Ascending aorta (tissue), 2 donors: Measurements from ENCODE around the gene CDH13. TPM values are rescaled to one million over a fixed set of nuclear protein-coding genes. Genes with fewer than 3 reads are reported as not detected.

Experiments
- DNase-seq, 2 donors: peaks; one replicate each; pipeline ENCODE4 v3.0.0-alpha.2; 2019; ENCODE audit warnings: low spot score in 2 of 2
- H3K27ac ChIP-seq, 2 donors: fragments of 200-600 bp; sonication (generic); one replicate each; pipeline ENCODE4 v1.5.1; 2016 to 2017; ENCODE audit warnings: mild to moderate bottlenecking in 1 of 2
- H3K27me3 ChIP-seq: fragments of 200-600 bp; sonication (generic); one replicate; pipeline ENCODE4 v1.5.1; 2017
- H3K36me3 ChIP-seq, 2 donors: fragments of 200-600 bp; sonication (generic); one replicate each; pipeline ENCODE4 v1.5.1; 2016
- H3K4me1 ChIP-seq, 2 donors: fragments of 200-600 bp; sonication (generic); one replicate each; pipeline ENCODE4 v1.5.1; 2016 to 2017; ENCODE audit warnings: mild to moderate bottlenecking in 1 of 2
- H3K4me3 ChIP-seq, 2 donors: fragments of 200-600 bp; sonication (generic); one replicate each; pipeline ENCODE4 v1.5.1; 2016 to 2017; ENCODE audit warnings: mild to moderate bottlenecking in 1 of 2
- H3K9me3 ChIP-seq, 2 donors: fragments of 200-600 bp; sonication (generic); one replicate each; pipeline ENCODE4 v1.5.1; 2016
- intact Hi-C: fragments of 100-400 bp; cut with DNase I; formaldehyde crosslinking; loops from one replicate; pipeline ENCODE4 v1.15.1; 2023
- total RNA-seq: library from RNA; depleted of rRNA; stranded (reverse); fragments of >200 nt; gene quantifications from one replicate; pipeline ENCODE4 v1.1.0, GENCODE V29; 2016
- TF ChIP-seq, protein P1 (sequence below), 3 experiments: fragments of 200-600 bp in 2 of 3; fragments of 450-650 bp in 1 of 3; sonication (generic) in 2 of 3; IDR thresholded peaks; one replicate each; pipeline ENCODE4 v1.5.1; 2016 to 2019; ENCODE audit warnings: antibody characterized with exemption in 3 of 3, mild to moderate bottlenecking in 1 of 3, moderate library complexity in 1 of 3

The CDH13 gene
- total RNA-seq, 1 donor from 2014 or later: 160 TPM

DNA sequence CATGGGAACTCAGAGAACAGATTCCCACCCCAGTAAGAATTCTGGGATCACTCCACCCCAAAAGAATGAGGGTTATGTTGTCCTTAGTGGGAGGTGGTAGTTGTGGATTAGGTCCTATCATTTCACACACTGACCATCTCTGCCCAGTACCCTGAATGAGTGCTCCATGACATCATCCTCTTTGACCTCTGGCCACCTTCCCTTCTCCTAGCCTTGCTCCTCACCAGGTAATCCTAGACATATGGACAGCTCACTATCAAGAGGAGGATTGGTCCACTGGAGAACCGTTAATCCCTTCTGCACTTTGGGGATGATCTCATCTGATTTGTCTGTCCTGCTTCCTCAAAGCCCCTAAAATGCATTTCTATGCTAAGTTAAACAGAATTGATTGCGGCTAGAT is 642.8 kb downstream of the CDH13 start:
- H3K4me3 ChIP-seq: no peak overlapping the region
- H3K27me3 ChIP-seq: no peaks in the 10 kb centered on the region
- H3K9me3 ChIP-seq: no peaks in the 10 kb centered on the region
- no peaks in the 10 kb centered on the region for H3K4me1 ChIP-seq
- TF ChIP-seq, protein P1, sequence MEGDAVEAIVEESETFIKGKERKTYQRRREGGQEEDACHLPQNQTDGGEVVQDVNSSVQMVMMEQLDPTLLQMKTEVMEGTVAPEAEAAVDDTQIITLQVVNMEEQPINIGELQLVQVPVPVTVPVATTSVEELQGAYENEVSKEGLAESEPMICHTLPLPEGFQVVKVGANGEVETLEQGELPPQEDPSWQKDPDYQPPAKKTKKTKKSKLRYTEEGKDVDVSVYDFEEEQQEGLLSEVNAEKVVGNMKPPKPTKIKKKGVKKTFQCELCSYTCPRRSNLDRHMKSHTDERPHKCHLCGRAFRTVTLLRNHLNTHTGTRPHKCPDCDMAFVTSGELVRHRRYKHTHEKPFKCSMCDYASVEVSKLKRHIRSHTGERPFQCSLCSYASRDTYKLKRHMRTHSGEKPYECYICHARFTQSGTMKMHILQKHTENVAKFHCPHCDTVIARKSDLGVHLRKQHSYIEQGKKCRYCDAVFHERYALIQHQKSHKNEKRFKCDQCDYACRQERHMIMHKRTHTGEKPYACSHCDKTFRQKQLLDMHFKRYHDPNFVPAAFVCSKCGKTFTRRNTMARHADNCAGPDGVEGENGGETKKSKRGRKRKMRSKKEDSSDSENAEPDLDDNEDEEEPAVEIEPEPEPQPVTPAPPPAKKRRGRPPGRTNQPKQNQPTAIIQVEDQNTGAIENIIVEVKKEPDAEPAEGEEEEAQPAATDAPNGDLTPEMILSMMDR (IDR thresholded peaks at IDR 0.05): no peak
- H3K36me3 ChIP-seq: no peaks in the 10 kb centered on the region
- intact Hi-C loops: no loop called here
- no peak for DNase-seq
- H3K27ac ChIP-seq: no peak overlapping the region

DNA sequence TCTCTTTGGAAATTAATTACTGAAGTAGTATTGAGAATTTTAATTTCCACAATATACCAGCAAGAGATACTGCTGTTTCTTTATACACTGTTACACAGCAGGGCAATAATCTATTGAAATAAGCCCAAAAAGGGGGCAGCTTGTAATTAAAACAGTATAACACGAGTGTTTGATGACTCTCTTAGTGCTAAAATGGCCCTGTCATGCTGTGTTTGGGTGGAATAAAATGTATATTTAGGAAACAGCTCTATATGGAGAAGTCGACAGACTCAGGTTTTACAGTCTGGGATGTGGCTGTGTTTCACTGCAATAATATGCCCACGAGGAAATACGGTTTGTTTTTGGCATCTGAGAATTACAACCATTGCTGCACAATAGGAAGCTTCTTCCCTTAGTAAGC is 643.3 kb downstream of the CDH13 start:
- no peaks in the 10 kb centered on the region for H3K36me3 ChIP-seq
- H3K9me3 ChIP-seq: no peaks in the 10 kb centered on the region
- TF ChIP-seq, protein P1 (IDR thresholded peaks at IDR 0.05): no peak
- no peaks in the 10 kb centered on the region for H3K4me1 ChIP-seq
- no peaks in the 10 kb centered on the region for H3K27me3 ChIP-seq
- intact Hi-C loops: no loop called here
- DNase-seq: no peak
- no peak overlapping the region for H3K4me3 ChIP-seq
- H3K27ac ChIP-seq: no peak overlapping the region

DNA sequence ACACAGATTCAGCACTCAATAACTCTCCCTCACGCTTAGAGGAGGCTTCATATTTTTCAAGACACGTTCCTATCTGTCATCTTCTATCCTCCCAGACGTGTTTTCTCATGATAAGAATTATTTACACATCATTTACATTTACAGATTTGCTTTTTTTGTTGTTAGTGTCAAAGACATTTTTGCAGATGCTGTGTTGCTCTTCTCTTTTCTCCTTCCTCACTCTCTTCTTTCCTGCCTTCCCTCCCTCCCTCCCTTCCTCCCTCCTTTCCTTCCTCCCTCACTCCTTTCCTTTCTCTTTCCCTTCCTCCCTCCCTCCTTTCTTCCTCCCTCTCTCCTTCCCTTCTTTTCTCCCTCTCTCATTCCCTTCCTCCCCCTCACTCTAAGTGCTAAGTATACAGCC is 643.9 kb downstream of the CDH13 start:
- Histone ChIP-seq H3K27ac (no peak overlapping the region), H3K36me3 (no peaks in the 10 kb centered on the region), H3K9me3 (no peaks in the 10 kb centered on the region), H3K4me1 (no peaks in the 10 kb centered on the region), H3K27me3 (no peaks in the 10 kb centered on the region), H3K4me3 (no peak overlapping the region)
- intact Hi-C loops: no loop called here
- TF ChIP-seq, protein P1 (IDR thresholded peaks at IDR 0.05): no peak
- DNase-seq: no peak

DNA sequence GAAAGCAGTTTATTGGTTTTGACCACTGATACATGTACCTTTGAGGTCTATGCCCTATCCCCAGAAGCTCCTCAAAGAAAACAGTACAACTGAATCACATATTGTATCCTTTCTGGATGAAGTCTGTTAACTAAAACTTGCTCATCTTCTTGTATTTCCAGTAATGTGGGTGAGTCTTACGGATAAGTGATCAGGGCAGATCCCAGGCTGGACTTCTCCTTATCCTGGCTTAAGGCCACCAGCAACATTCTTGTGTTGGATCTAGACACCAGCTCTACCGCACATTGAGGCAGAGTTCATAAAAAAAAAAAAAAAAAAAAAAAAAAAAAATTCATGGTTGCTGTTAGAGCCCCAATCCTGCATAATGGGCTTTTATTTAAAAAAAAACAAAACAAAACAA is 644.4 kb downstream of the CDH13 start:
- H3K4me1 ChIP-seq: no peaks in the 10 kb centered on the region
- no peak overlapping the region for H3K27ac ChIP-seq
- no peaks in the 10 kb centered on the region for H3K9me3 ChIP-seq
- H3K36me3 ChIP-seq: no peaks in the 10 kb centered on the region
- no peaks in the 10 kb centered on the region for H3K27me3 ChIP-seq
- intact Hi-C loops: no loop called here
- no peak overlapping the region for H3K4me3 ChIP-seq
- no peak for DNase-seq
- TF ChIP-seq, protein P1 (IDR thresholded peaks at IDR 0.05): no peak

DNA sequence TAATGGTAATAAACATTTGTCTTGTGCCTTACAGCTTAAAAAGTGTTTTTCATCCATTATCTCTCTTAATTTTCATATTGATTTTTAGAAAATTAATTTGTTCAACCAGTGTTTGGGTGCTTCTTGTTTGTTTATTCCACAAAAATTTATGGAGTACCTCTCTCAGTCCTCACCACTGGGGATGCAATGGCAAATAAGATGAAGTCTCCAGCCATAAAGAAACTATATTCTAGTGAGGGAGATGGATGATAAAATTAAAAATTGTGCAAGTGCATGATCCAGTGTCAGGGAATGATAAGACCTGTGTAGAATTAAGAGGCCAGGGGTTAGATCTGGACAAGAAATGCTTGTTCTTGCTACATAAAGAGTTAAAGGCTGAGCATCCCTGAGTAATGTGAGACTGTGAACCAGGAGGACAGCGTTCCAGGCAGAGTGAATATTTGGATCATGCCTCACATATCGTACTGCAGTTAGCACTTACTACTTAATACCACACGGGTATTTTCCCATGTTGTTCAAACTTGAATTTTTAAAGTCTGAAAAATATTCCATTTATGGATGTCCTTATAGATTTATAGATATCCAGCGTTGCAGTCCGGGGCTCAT is 645.3 kb downstream of the CDH13 start:
- Histone ChIP-seq H3K36me3 (no peaks in the 10 kb centered on the region), H3K27ac (no peak overlapping the region), H3K4me1 (no peaks in the 10 kb centered on the region), H3K27me3 (no peaks in the 10 kb centered on the region), H3K9me3 (no peaks in the 10 kb centered on the region), H3K4me3 (no peak overlapping the region)
- TF ChIP-seq, protein P1 (IDR thresholded peaks at IDR 0.05): no peak
- intact Hi-C loops: no loop called here
- no peak for DNase-seq

DNA sequence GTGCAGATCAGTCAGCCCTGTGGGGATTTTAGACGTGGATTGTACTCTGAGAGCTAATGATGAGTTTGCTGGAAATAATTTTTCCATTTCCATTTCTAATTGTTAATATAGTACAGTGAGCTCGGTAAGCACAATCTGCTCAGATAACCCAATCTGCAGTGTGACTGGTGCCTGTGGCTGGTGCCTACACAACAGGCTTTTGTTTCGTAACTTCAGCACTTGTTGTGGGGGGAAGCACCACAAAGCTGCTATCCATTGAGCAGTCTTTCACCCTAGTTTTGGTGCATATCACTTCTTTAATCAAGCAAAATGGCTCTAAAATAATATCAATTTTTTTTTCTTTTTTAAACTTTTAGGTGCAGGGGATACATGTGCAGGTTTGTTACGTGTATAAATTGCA is 646.1 kb downstream of the CDH13 start:
- Histone ChIP-seq H3K36me3 (no peaks in the 10 kb centered on the region), H3K27ac (no peak overlapping the region), H3K4me3 (no peak overlapping the region), H3K4me1 (no peaks in the 10 kb centered on the region), H3K27me3 (no peaks in the 10 kb centered on the region), H3K9me3 (no peaks in the 10 kb centered on the region)
- TF ChIP-seq, protein P1 (IDR thresholded peaks at IDR 0.05): no peak
- DNase-seq: no peak
- intact Hi-C loops: no loop called here
